ENCODE results near the gene DMPK.

- TF ChIP-seq CREB5 (CRISPR knock-in tag; IDR thresholded peaks at IDR 0.05; ENCODE audit: low read depth) (no peak), TCF4 (CRISPR knock-in tag; IDR thresholded peaks at IDR 0.05; ENCODE audit: borderline replicate concordance) (no peak), ZFP3 (CRISPR knock-in tag; IDR thresholded peaks at IDR 0.05) (no peak), PATZ1 (CRISPR knock-in tag; IDR thresholded peaks at IDR 0.05; ENCODE audit: borderline replicate concordance) (no peak)
Measured at GRCh38 chr19:45770192-45771101, 11.8 kb downstream of the DMPK start.
